Fibroblast of lung (primary cell): ENCODE results near the gene CRIP3. TPM values are rescaled to one million over a fixed set of nuclear protein-coding genes. Genes with fewer than 3 reads are reported as not detected.

Source experiments
- DNase-seq, 2 donors: peaks; one replicate each; pipeline versions ENCODE4 v3.0.0 to v3.0.0-alpha.2; 2010; ENCODE audit warnings: low read depth in 2 of 2
- H2AFZ ChIP-seq: 2 replicates; pipeline ENCODE4 v1.5.1; 2012; ENCODE audit warnings: low read length, control low read depth, inconsistent platforms
- H3K27ac ChIP-seq: 2 replicates; pipeline ENCODE4 v1.5.1; 2011; ENCODE audit warnings: low read length, control low read depth; ENCODE audit not compliant: insufficient read depth
- H3K27me3 ChIP-seq: 2 replicates; pipeline ENCODE4 v1.5.1; 2011; ENCODE audit warnings: mild to moderate bottlenecking, low read length; ENCODE audit not compliant: control insufficient read depth, insufficient read depth
- H3K36me3 ChIP-seq: 2 replicates; pipeline ENCODE4 v1.5.1; 2011; ENCODE audit warnings: low read length; ENCODE audit not compliant: control insufficient read depth, insufficient read depth
- H3K4me1 ChIP-seq: 2 replicates; pipeline ENCODE4 v1.5.1; 2011; ENCODE audit warnings: low read length; ENCODE audit not compliant: control insufficient read depth, insufficient read depth; ENCODE audit errors: extremely low read depth
- H3K4me2 ChIP-seq: 2 replicates; pipeline ENCODE4 v1.5.1; 2011; ENCODE audit warnings: low read length, control low read depth; ENCODE audit not compliant: insufficient read depth; ENCODE audit errors: extremely low read depth
- H3K4me3 ChIP-seq, 4 experiments: fragments of 200-600 bp in 1 of 4; sonication (generic) in 1 of 4; replicated peaks in 1 of 4; 2 replicates each; pipeline ENCODE4 v1.5.1; 2011 to 2016; ENCODE audit warnings: low read length in 4 of 4, low read depth in 3 of 4, mild to moderate bottlenecking in 3 of 4, control low read depth in 2 of 4, inconsistent platforms in 1 of 4, mixed read lengths in 1 of 4; ENCODE audit not compliant: insufficient read depth in 1 of 4; ENCODE audit errors: control extremely low read depth in 1 of 4
- H3K79me2 ChIP-seq: 2 replicates; pipeline ENCODE4 v1.5.1; 2012; ENCODE audit warnings: mild to moderate bottlenecking, low read length, inconsistent platforms; ENCODE audit not compliant: control insufficient read depth, insufficient read depth
- H3K9ac ChIP-seq: 2 replicates; pipeline ENCODE4 v1.5.1; 2011; ENCODE audit warnings: mild to moderate bottlenecking, low read length, control low read depth; ENCODE audit not compliant: insufficient read depth
- H3K9me3 ChIP-seq: 2 replicates; pipeline ENCODE4 v1.5.1; 2012; ENCODE audit warnings: low read depth, low read length; ENCODE audit not compliant: control insufficient read depth, insufficient read depth
- H4K20me1 ChIP-seq: 2 replicates; pipeline ENCODE4 v1.5.1; 2011; ENCODE audit warnings: low read length; ENCODE audit not compliant: control insufficient read depth, insufficient read depth; ENCODE audit errors: extremely low read depth
- CTCF ChIP-seq, 2 donors: IDR thresholded peaks in 1 of 2; conservative IDR thresholded peaks in 1 of 2; 1 replicate in 1 of 2; 2 replicates in 1 of 2; pipeline ENCODE4 v1.5.1; 2011 to 2012; ENCODE audit warnings: low read length in 2 of 2, control low read depth in 1 of 2, inconsistent platforms in 1 of 2, low read depth in 1 of 2, mild to moderate bottlenecking in 1 of 2
- EZH2 ChIP-seq: IDR thresholded peaks from 2 replicates; pipeline ENCODE4 v1.5.1; 2012; ENCODE audit warnings: low read length, control low read depth, mild to moderate bottlenecking; ENCODE audit errors: missing control alignments
- polyA plus RNA-seq, 2 donors: library from polyadenylated mRNA; depleted of rRNA in 1 of 2; stranded (reverse) in 1 of 2; unstranded in 1 of 2; fragments of >200 nt; gene quantifications; 2 replicates each; pipeline ENCODE4 v1.2.1, GENCODE V29; 2011 to 2012; ENCODE audit warnings: missing spikeins in 1 of 2
- total RNA-seq: library from RNA; depleted of rRNA; stranded (reverse); fragments of >200 nt; gene quantifications from 2 replicates; pipeline ENCODE4 v1.2.1, GENCODE V29; 2014

The CRIP3 gene
- total and polyA plus RNA-seq, 2 donors (not counting 1 experiment from before 2014, with no cell fraction given) = not detected

- no peak overlapping the region for H3K9ac ChIP-seq
- TF ChIP-seq EZH2 (no peak), CTCF (conservative IDR thresholded peaks at IDR 0.05 in 1 of 2, IDR thresholded peaks at IDR 0.05 in 1 of 2; ENCODE audit: low read depth in 1 of 2, low read length in 2 of 2) (no peak)
- no peaks in the 10 kb centered on the region for H4K20me1 ChIP-seq
- H3K36me3 ChIP-seq = no peaks in the 10 kb centered on the region
- peaks cover 22% of the 10 kb centered on the region for H3K27me3 ChIP-seq
- H3K79me2 ChIP-seq = no peaks in the 10 kb centered on the region
- no peak overlapping the region for H3K4me3 ChIP-seq
- no peak overlapping the region for H3K4me2 ChIP-seq
- H2AFZ ChIP-seq = no peak overlapping the region
- no peak for DNase-seq
- H3K9me3 ChIP-seq = no peaks in the 10 kb centered on the region
- H3K27ac ChIP-seq = no peak overlapping the region
- peaks cover 2% of the 10 kb centered on the region for H3K4me1 ChIP-seq
Measured at GRCh38 chr6:43310624-43311023, 2.0 kb upstream of the CRIP3 start.

GRCh38 chr6:43310134-43310533 is 1.5 kb upstream of the CRIP3 start:
- Histone ChIP-seq H3K9me3 (no peaks in the 10 kb centered on the region), H3K4me1 (peaks cover 2% of the 10 kb centered on the region), H3K27me3 (peaks cover 20% of the 10 kb centered on the region), H2AFZ (no peak overlapping the region), H3K4me3 (no peak overlapping the region), H3K27ac (no peak overlapping the region), H3K79me2 (no peaks in the 10 kb centered on the region), H4K20me1 (no peaks in the 10 kb centered on the region), H3K36me3 (no peaks in the 10 kb centered on the region), H3K9ac (no peak overlapping the region), H3K4me2 (no peak overlapping the region)
- DNase-seq = peak in 1 of 2 donors; percentile 15
- no peak for TF ChIP-seq EZH2
- no peak for TF ChIP-seq CTCF (conservative IDR thresholded peaks at IDR 0.05 in 1 of 2, IDR thresholded peaks at IDR 0.05 in 1 of 2; ENCODE audit: low read depth in 1 of 2, low read length in 2 of 2)

- Histone ChIP-seq H3K4me3 (peak overlapping the region in 2 of 4 experiments; percentile 32 to 37), H3K27me3 (peaks cover 18% of the 10 kb centered on the region), H2AFZ (peak overlapping the region; percentile 39), H3K4me2 (peak overlapping the region; percentile 75), H3K27ac (no peak overlapping the region), H3K9ac (no peak overlapping the region), H3K9me3 (no peaks in the 10 kb centered on the region), H3K36me3 (no peaks in the 10 kb centered on the region), H4K20me1 (no peaks in the 10 kb centered on the region), H3K4me1 (peaks cover 2% of the 10 kb centered on the region), H3K79me2 (no peaks in the 10 kb centered on the region)
- no peak for TF ChIP-seq EZH2
- TF ChIP-seq CTCF (conservative IDR thresholded peaks at IDR 0.05 in 1 of 2, IDR thresholded peaks at IDR 0.05 in 1 of 2; ENCODE audit: low read depth in 1 of 2, low read length in 2 of 2) = no peak
- no peak for DNase-seq
Measured at GRCh38 chr6:43308990-43309477, 408 bp upstream of the CRIP3 start.
